Measurements from ENCODE around the gene ALLC. TPM values are rescaled to one million over a fixed set of nuclear protein-coding genes. Genes with fewer than 3 reads are reported as not detected.
"Not testable (repeated sequence)": the region's sequence is repeated elsewhere in the genome, so short reads cannot be mapped to it uniquely, and the experiment has no call there.

The ALLC gene
- total RNA-seq, 1 donor from 2014 or later = not detected

DNA sequence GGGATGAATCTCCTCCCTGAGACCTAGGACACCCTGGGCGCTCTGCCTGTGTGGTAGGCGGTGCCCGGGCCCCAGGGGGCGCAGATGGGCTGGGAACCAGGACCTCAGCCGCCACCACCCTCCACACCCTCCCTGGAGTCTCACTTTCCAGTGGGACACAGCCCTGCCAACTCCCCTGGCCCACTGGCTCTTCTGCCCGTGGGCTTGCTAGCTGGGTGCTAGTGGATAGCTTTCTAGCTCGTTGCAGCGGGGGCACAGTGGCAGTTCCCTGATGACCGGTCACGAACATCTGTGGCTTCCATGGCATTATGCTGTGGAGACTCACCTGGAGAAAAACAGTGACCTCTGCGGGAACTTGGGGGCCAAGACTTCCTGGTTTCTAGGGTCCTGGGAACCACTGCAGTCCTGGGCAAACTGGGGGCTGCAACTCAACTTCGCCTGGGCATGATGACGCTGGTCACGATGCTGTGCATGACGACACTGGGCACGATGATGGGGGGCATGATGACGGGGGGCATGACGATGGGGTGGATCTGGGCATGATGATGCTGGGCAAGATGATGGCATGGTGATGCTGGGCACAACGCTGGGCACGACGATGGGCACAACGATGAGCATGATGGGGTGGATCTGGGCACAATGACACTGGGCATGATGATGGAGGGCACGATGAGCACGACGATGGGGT lies 31.0 kb upstream of the ALLC start:
- DNase-seq = no peak

DNA sequence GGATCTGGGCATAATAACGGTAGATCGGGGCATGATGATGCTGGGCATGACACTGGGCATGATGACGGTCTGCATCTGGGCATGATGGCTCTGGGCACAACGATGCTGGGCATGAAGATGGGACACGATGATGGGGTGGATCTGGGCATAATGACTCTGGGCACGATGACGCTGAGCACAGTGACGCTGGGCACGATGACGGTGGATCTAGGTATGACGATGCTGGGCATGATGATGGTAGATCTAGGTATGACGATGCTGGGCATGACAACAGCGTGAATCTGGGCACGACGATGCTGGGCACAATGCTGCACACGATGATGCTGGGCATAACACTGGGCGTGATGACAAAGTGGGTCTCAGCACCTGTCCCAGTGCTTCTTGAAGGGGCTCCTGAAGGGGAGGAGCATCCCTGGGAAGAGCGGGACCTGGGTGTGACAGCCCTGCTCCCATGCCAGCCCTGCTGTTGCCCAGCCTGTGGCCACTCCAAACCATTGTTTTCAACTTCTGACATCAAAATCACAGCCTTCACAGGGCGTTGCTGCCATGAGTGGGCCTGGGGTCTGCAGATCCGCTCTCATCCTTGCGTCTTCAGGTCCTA lies 30.4 kb upstream of the ALLC start:
- DNase-seq = no peak

DNA sequence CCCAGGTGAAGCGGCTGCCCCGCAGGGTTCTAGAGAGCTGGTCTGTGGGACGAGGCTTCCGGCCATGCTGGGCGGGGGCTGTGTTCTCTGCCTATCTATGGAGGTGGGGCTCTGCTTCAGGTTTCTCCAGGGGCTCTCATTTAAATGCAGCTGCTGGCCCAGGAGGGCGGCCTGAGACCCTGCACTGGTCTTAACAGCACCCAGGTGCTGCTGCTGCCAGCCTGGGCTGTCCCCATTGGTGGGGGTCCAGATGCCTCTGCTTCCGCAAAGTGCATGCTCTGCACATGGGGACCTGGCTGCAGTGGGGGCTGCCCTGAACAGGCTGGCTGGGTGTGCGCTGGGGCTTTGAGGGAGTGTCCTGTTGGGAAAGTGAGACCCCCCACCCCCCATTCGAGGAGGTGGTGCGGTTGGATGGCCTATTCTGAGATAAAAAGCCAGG lies 29.7 kb upstream of the ALLC start:
- no peak for DNase-seq

GRCh38 chr2:3628800-3629199 lies 29.2 kb upstream of the ALLC start:
- no peak for DNase-seq

- no peak for DNase-seq
These were observed 27.4 kb upstream of the ALLC start for GRCh38 chr2:3630631-3631030.

DNA sequence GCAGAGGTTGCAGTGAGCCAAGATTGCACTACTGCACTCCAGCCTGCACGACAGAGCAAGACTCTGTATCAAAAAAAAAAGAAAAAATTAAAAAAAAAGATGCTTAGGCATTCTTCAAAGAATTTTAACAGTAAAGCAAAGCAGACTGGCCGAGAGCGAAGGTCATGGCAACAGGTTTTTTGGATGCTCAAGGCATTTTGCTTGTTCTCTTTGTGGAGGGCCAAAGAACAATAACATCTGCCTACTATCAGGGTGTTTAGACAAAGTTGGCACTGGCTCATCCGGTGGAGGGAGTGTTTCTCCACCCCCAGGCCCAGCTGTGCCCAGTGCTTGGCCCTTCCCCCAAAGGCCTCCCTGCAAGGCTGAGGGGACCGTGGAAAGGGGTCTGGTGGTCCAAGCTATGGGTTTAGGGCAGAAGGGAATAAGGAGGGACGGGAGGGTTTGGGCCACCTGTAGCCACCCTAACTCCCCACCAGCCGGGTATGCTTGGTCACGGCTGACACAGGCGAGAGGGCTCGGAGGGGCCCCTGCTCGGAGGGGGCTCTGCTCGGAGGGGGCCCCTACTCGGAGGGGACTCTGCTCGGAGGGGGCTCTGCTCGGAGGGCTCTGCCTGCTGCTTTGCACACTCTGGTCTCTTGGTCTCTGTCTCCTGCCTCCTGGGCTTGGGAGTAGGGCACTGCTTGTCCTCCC lies 26.7 kb upstream of the ALLC start:
- no peak for DNase-seq

DNA sequence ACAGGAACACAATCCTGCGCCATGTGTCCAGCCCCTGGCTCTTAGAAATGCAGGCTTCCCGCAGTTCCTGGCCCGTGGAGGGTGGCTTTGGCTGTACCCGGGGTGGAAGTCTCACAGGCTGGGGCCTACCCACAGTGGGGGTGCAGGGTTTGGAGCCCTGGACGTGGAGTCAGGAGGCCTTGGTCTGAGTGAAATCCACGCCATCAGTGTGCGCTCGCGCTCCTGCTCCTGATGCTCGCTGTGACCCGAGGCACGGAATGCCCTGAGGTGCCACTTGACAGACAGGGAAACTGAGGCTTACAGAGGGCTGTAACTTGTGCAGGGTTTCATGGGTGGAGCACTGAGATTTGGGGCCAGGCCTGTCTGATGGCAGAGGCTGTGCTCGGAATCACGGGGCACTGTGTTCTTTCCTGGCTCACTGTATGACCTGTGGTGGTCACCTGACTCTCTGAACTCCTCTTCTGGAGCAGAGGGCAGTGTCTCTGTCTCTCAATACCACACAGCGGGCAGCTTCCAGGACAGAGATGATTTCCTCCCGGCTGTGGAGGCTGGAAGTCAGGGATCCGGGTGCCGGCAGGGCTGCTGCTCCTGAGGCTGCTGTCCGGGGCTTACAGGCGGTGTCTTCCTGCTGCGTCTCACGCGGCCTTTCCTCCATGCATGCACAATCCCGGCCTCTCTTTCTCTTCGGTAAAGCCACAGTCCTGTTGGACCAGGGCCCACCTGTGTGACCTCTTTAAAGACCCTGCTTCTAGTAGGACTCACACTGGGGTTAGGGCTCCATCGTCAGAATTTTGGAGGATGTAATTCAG lies 25.9 kb upstream of the ALLC start:
- no peak for DNase-seq

- no peak for DNase-seq
These were observed 24.7 kb upstream of the ALLC start for GRCh38 chr2:3633089-3633981.

- no peak for DNase-seq
These were observed 23.9 kb upstream of the ALLC start for GRCh38 chr2:3633982-3634595.

GRCh38 chr2:3634596-3635121 lies 23.3 kb upstream of the ALLC start:
- DNase-seq = no peak

- DNase-seq = no peak
These were observed 22.6 kb upstream of the ALLC start for GRCh38 chr2:3635171-3635974.

DNA sequence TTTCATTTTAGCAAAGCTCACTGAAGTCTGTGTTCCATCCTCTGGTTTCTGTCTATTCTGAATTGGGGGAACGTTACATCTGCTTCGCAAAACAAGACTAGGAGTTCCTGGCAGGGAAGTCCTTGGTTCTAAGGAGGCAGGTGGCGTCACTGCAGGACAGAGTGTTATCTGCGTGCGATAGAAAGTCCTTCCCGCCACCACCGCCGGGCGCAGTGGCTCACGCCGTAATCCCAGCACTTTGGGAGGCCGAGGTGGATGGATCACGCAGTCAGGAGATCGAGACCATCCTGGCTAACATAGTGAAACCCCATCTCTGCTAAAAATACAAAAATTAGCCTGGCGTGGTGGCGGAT lies 22.0 kb upstream of the ALLC start:
- not testable (repeated sequence) for DNase-seq

GRCh38 chr2:3636586-3637310 lies 21.3 kb upstream of the ALLC start:
- DNase-seq = no peak

DNA sequence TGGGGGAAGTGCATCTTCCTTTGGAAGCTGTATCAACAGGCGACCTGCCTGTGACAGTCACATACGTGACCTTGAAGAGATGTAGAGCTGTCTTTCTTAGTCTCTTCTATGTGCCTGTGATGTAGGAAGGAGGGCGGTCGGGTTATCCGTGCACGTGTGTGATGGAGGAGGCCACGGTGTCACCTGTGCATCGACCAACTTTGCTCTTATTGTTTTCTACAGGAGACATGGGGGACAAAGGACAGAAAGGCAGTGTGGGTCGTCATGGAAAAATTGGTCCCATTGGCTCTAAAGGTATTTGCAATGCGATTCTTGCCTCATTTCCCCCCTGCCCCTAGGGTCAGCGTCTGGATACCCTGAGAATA lies 20.7 kb upstream of the ALLC start:
- DNase-seq = no peak

DNA sequence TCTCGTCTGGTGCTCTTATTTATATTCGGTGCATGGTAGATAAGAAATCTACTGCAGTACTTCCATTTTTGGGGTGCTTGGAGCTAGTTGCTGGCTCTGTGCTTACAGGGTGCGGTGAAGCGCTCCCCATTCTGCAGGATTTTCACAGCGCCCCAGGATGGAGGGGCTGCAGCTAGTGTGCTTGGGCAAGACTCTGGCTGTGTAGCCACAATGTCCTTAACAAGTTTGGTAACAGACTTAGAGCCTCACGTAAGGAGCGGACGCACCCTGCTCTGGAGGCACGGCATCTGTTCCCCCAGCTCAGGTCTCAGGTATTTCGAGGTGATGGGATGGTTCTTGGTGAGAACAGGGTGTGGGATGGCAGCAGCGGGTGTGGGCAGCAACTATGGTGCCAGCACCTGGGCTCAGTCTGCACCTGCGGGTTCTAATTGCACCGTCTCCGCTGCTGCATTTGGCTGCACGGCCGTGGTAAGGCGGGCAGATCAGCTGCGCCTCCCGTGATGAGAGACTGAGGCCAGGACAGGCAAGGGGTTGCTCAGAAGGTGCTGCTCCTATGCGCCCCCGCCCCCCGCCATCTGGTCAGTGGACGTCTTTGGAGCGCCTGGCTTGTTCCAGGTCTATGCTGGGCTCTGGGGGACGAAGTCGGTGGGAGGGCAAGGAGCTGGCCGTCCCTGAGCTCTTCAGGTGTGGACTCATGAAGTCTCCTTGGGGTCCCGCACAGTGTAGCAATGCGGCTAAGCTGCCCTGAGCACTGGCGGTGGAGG lies 20.1 kb upstream of the ALLC start:
- DNase-seq = no peak

DNA sequence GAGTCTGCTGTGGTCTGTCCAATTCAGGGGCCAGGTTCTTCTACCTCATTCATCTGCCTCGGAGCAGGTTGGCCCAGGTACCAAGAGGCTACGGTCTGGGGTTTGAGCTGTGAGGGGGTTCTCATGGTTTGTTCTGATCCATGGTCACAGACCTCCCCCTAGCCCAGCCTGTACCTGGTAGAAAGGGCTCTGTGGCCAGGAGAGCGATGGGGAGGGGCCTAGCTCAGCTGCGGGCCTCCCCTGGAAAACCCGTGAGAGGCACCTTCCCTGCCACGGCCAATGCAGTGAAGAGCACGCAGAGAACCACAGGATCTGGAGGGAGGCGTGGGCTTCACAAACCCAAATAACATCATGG lies 19.6 kb upstream of the ALLC start:
- no peak for DNase-seq

DNA sequence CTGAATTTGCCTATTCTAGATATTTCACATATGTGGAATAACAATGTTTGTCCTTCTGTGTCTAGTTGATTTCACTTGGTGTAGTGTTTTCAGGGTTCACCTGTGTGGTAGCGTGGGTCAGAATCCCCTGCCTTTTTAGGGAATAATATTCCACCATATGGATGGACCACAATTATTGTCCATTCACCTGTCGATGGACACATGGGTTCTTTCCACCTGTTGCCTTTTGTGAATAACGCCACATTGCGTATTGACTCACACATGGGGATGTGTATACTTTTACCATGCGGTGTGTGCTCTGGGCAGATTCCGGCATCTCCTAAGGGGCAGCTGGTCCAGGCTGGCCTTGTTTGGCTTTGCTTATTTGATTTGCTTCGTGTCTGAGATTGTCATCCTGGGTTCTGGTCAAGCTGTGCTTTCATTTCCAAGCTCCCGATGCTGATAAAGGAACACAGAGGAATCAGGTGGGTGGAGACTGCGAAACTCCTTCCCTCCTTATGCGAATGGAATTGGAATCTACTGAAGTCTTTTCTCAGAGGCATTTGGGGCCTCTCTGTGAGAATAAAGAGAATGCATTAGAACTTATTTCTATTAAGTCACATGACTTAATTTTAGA lies 18.9 kb upstream of the ALLC start:
- DNase-seq = no peak

- no peak for DNase-seq
These were observed 18.3 kb upstream of the ALLC start for GRCh38 chr2:3639653-3640052.

GRCh38 chr2:3641181-3641580 lies 16.8 kb upstream of the ALLC start:
- DNase-seq = no peak
